ENCODE results near the gene KIAA1210.

DNA sequence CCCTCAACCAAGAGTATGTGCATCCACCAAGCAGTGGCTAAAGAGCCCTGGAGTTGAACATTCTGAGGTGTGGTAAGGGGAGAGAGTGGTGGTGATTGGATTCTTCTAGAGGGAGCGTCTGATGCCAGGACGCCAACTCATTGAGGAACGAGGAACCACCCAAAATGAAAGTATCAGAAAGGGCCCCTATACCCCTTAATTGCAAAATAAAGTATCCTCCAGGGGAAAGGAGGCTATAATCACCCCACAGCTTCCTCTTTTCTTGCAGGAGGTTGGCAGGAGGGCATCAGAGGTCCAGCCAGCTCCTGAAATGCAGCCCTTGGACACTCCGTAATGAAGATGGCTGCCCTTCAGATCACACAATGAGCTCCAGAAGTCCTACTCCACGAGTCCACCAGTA lies 5.3 kb upstream of the KIAA1210 start:
- TF ChIP-seq CTCF (conservative IDR thresholded peaks at IDR 0.05; ENCODE audit: low read depth, low read length) (no peak), EZH2 (IDR thresholded peaks at IDR 0.05; ENCODE audit: borderline replicate concordance, low read depth, low read length, poor library complexity, severe bottlenecking) (no peak)

All from A673 (cell line).